G401 (cell line): ENCODE results near the gene HSPB1. TPM values are rescaled to one million over a fixed set of nuclear protein-coding genes. Genes with fewer than 3 reads are reported as not detected.
A peak's percentile ranks its signal among the peaks of the same experiment; 100 is the strongest.
"Not testable (repeated sequence)": the region's sequence is repeated elsewhere in the genome, so short reads cannot be mapped to it uniquely, and the experiment has no call there.

ENCODE experiments used
- DNase-seq: peaks from one replicate; pipeline ENCODE4 v3.0.0-alpha.2; 2015; ENCODE audit warnings: low spot score
- in situ Hi-C: cut with HindIII; loops from 2 replicates; pipeline ENCODE4 v1.10.0; 2016; ENCODE audit warnings: low sequenced_read_pairs, mixed read lengths
- total RNA-seq: library from RNA; depleted of rRNA; stranded (reverse); fragments of >200 nt; shearing (Covaris generic); gene quantifications from 2 replicates; pipeline ENCODE4 v1.2.3, GENCODE V29; 2014; rRNA removed

The HSPB1 gene
- total RNA-seq: 129 and 145 TPM in 2 replicates

DNA sequence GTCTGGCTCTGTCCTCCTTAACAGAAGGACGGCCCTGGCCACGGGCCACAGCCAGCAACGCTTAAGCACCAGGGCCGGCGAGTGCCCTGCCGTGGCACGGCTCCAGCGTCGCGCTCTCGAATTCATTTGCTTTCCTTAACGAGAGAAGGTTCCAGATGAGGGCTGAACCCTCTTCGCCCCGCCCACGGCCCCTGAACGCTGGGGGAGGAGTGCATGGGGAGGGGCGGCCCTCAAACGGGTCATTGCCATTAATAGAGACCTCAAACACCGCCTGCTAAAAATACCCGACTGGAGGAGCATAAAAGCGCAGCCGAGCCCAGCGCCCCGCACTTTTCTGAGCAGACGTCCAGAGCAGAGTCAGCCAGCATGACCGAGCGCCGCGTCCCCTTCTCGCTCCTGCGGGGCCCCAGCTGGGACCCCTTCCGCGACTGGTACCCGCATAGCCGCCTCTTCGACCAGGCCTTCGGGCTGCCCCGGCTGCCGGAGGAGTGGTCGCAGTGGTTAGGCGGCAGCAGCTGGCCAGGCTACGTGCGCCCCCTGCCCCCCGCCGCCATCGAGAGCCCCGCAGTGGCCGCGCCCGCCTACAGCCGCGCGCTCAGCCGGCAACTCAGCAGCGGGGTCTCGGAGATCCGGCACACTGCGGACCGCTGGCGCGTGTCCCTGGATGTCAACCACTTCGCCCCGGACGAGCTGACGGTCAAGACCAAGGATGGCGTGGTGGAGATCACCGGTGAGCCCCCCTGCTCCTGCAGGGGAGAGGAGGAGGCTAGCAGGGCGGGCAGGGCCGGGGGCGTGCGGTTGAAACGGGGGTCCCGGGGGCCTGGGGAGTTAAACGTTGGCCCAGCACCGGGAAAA, at the start of gene HSPB1:
HSPB1 (plus strand) TSS at position 327 of the 855 bp plus-strand sequence; CDS start at position 367, 40 bp downstream.
- in situ Hi-C loops: loop anchor here (10.0 kb wide), 1 partner anchor 98 kb away; the partner anchor contains the start of gene SRRM3
- DNase-seq: peak; percentile 96

DNA sequence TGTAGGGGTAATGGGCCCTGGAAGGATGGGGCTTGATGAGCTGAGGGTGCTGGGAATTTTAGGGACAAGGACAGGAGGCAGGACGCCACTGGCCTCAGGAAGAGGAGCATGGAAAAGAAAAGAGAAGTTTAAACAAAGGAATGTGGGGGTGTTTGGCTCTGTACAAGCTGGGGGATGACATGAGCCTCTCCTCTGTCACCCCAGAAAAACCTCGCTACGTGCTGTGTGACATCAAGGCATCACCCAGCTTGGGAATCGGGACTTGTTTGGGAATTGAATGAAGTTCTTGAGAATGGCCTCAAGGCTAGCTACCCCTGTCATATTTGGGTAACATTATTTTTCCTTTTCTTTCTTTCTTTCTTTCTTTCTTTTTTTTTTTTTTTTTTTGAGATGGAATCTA, 47.7 kb upstream of the HSPB1 start:
- in situ Hi-C loops: no loop called here
- DNase-seq: no peak

DNA sequence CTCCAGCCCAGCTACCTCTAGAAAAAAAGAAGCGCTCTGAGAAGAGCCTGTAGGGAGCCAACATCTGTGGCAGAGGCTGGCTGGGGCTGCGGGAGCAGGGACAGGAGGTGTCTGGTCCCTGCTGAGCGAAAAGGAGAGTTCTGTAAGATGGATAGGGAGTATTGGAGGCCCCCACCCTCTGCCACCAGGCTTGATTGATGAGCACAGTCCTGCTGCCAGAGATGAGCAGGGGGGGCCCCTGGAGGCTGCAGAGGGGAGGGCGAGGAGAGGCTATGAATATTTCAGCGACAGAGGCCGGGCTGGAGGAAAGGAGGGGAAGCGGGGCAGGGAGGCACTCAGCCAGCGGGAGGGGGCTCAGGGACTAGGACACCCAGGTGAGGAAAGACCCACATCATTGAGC, 44.5 kb upstream of the HSPB1 start:
- DNase-seq: no peak
- in situ Hi-C loops: no loop called here

DNA sequence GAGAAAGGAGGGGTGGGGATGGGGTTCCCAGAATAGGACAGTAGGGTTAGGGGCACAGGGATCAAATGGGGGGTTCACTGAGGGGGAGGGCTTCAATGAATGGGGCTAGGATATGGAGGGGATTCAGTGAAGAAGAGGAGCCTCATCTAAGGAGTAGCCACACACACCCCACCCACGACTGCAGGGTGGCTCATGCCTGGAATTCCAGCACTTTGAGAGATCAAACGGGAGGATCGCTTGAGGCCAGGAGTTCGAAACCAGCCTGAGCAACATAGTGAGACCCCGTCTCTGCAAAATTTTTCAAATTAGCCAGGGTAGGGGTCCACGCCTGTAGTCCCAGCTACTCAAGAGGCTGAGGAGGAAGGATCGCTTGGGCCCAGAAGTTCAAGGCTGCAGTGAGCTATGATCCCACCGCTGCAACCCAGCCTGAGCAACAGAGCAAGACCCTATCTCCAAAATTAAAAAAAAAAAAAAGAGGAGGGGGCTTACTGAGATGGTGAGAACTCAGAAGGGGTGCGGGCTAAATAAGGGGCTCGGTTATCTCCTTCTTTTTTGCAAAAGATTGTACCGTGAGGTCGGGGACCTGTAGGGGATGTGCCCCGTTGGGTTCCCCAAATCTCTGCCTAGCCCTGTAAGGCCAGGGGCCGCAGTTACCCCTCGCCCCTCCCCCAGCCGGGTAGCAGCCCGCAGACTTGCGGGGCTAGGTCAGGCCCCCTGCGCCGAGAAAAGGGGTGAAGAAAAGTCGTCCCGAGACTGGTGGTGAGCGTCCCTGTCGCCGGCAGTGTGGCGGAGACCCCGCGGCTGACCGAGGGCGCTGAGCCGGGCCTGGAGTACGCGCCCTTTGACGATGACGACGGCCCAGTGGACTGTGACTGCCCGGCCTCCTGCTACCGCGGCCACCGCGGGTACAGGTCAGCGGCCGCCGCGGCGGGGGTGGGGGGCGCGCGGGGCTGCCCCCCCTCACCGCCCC, 43.1 kb upstream of the HSPB1 start:
- in situ Hi-C loops: no loop called here
- no peak for DNase-seq

DNA sequence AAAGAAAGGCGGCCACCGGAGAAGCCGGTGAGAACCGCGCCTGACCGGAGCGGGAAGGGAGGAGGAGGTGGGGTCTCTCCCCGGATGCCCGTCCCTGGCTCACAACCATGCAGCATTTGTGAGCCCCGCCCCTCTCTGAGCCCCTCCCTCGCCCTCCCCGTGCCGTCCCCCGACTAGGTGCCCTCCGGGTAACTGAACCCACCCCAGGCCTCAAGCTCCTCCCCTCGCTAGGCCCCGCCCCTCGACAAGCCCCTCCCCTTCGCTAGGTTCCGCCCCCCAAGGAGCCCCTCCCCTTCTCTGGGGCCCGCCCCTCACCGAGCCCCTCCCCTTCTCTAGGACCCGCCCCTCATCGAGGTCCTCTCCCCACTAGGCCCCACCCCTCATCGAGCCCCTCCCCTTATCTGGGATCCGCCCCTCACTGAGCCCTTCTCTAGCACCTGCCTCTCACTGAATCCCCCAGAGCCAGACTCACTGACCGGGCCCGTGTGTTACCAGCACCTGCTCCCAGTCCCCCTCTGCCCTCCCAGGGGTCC, 42.2 kb upstream of the HSPB1 start:
- no peak for DNase-seq
- in situ Hi-C loops: no loop called here

DNA sequence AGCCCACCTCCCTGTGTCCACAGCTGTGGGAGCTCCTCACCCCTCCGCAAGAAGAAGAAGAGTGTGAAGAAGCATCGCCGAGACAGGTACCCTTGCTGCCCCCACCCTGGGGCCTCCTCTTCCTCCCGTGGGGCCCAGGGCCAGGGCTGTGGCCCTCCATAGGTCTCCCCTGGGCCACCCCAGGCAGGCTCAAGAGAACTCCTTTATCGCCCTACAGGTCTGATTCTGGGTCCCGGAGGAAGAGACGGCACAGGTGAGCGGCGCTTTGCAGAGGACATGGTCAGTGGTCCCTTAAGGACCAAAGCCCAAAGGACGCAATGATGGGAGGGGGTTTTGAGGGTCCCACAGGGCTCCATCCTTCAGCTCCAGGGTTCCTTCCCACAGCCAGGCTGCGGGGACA, 41.1 kb upstream of the HSPB1 start:
- in situ Hi-C loops: no loop called here
- no peak for DNase-seq

DNA sequence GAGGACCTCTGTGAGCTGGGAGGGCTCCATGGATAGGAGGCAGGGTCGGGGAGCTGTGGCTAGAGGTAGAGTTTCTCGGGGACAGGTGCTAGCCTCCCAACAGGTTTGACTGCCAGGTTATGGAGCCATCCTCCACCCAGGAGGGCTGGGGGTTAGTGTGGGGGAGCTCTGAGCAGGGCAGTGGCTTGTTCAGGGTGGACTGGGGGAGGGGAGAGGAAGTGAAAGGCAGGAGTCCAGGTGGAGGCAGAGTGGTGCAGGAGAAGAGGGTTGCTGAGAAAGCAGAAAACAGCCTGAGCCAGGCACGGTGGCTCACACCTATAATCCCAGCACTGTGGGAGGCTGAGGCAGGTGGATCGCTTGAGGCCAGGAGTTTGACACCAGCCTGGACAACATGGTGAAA, 40.5 kb upstream of the HSPB1 start:
- no peak for DNase-seq
- in situ Hi-C loops: no loop called here

DNA sequence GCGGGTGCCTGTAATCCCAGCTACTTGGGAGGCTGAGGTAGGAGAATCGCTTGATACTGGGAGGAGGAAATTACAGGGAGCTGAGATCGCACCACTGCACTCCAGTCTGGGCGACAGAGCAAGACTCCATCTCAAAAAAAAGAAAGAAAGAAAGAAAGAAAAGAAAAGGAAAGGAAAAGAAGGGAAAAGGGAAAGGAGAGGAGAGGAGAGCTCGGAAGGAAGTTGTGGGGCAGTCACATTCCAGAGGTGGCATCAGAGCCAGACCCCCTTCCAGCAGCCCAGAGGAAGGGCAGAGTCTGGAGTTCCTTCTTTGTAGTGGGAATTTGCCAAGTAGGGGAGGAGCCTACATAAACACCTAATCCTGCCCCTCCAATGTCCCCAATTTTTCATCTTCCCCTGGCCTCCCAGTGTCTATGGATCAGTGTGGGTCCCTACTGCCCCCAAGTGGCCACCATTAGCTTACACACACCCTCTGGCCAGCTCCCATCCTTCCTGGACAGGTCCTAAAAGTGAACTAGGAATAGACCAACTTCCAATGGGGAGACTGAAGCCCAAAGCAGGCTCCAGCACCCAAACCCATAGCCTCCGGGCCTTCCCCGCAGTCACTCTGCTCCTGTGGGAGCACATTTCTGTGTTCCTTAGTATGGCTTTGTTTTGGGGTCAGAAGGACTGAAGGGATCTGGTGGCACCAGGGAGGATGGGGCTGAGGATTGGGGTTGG, 39.6 kb upstream of the HSPB1 start:
- in situ Hi-C loops: no loop called here
- peak; percentile 92 for DNase-seq

DNA sequence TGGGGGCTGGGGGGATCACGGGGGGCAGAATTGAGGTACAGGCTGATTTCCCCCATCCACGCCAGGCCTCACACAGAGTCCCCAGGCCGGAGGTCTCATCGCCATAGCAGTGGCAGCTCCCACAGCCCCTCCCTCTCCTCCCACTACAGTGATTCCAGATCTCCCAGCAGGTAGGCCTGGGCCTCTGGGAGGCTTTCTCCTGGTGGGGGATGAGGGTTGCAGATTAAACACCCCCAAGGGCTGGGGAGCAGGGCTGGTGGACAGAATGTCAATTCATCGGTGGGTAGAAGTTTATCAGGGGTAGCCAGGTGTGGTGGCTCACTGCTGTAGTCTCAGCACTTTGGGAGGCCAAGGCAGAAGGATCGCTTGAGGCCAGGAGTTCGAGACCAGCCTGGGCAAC, 37.2 kb upstream of the HSPB1 start:
- in situ Hi-C loops: no loop called here
- DNase-seq: no peak

DNA sequence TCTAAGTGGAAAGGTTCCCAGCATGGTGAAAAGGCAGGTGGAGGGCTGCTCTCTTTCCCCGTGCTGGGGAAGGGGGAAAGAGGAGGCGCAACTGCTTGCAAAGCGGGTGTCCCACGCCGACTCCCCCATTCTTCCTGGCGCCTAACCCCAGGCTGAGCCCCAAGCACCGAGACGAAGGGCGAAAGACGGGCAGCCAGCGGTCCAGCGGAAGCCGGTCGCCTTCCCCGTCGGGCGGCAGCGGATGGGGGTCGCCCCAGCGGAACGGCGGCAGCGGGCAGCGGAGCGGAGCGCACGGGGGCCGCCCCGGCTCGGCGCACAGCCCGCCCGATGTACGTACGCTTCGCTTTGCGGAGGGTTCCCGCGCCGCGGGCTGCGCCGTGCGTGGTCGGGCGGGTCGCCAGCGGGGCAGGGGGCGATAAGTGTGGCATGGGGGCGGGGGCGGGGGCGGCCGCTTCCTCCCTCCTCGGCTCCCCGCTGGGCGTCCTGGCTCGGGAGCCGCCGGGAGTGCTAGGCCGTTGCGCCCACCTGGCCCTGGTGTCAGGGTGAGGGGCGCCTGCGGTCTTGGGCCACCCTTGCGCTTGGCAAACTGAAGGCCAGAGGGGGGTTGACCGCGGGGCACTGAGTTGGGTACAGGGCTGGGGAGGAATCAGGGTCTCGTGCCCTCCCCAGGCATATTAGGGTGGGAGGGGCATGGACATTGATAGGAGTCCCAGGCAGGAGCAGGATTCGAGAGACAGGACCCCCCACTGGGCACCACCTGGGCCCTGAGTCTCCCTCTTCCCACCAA, 35.2 kb upstream of the HSPB1 start:
- in situ Hi-C loops: no loop called here
- DNase-seq: no peak

DNA sequence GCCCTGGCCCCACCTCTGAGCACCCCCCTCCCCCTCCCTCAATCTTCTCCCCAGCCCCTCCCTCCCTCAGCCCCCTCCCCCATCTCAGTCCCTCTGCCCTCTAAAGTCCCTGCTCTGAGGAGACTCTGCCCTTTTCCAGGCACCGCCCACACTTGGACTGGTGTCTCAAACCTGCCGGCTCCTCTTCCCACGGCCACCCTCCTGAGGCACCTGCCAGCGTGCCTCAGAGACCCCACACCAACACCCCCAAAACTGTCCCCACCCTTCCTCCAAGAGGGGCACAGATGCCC, 34.6 kb upstream of the HSPB1 start:
- in situ Hi-C loops: no loop called here
- DNase-seq: no peak

DNA sequence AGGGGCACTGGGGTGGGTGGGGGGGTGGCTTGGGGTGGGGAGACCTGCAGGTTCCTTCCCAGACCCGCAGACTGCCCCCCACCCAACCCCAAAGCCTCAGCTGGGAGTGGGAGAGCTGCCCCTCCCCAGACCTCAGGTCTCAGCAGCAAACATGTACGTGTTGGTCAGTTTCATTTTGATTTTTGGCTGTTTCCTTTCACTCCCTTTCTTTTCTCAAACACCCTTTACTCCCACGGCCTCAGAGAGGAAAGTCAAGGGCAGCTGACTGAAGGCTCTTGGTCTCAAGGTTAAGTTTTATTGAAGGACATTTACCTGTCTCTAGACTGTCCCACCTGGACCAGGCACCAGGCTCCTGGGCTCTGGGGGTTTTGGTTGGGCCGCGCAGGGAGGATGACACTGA, 34.1 kb upstream of the HSPB1 start:
- in situ Hi-C loops: no loop called here
- no peak for DNase-seq

DNA sequence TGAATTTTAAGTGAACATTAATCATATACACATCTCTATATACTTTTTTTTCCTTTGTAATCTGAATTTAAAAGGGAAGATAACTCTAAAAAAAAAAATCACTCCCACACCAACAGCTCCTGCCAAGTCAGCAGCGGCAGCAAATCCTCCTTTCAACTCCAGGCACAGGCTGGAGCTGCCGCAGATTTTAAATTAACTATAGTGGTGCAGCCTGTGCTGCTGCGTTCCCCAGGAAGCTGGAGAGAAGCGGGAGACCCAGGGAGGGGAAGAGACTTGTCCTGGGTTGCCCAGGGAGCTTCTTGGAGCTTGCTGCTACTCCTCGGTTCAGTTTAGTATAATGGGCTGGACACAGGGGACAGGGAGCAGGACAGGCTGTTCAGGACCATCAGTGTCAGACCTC, 32.6 kb upstream of the HSPB1 start:
- no peak for DNase-seq
- in situ Hi-C loops: no loop called here

DNA sequence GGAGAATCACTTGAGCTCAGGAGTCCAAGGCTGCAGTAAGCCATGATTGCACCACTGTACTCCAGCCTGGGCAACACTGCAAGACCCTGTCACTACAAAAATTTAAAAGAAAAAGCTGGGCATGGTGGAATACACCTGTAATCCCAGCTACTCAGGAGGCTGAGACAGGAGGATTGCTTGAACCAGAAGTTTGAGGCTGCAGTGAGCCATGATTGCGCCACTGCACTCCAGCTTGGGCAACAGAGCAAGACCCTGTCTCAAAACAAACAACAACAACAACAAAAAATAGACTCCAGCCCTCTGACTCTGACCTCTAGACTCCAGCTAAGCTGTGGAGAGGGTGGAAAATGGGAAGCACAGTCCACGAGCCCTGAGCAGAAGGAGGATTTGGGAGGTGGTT, 31.1 kb upstream of the HSPB1 start:
- DNase-seq, in situ Hi-C loops: not testable (repeated sequence)

DNA sequence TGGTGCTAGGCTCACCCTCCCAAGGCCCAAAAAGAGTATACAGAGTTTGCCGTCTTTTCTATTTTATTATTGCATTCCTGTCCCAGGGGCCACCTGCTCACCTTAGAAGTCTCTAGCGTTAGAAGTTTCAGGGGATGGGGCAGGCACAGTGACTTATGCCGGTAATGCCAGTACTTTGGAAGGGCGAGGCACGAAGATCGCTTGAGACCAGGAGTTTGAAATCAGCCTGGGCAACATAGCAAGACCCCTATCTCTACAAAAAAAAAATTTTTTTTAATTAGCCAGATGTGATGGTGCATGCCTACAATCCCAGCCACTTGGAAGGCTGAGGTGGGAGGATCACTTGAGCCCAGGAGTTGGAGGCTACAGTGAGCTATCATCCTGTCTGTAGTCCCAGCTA, 30.3 kb upstream of the HSPB1 start:
- no peak for DNase-seq
- in situ Hi-C loops: no loop called here

DNA sequence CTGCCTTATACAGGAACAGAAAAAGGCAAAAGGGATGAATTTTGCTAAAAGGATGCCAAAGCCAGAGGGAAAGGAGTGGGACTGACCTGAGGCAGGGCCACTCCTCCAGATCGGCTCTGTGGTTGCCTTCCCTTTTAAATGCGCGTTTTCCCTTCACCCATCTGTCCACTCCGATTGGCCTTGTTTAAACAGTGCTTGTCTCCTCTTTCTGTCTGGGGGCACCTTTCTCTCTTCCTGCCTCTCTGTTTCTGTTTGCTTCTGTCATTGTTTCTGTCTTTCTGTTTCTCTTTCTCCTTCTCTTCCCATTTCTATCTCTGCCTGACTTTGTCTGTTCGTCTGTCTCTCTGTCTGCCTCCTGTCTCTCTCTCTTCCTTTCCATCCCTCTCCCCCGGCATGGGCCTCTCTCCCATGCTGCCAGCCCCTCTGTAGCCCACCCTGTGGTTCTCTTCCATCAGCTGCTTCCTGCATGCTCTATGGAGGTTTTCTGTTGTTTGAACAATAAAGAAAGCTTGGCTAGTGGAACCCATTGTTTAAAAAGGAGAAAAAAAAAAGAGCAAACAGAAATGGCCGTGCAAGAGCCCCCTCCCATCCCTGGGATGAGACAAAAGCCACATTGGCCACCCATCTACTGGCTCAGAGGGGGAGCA, 29.5 kb upstream of the HSPB1 start:
- in situ Hi-C loops: no loop called here
- DNase-seq: no peak

DNA sequence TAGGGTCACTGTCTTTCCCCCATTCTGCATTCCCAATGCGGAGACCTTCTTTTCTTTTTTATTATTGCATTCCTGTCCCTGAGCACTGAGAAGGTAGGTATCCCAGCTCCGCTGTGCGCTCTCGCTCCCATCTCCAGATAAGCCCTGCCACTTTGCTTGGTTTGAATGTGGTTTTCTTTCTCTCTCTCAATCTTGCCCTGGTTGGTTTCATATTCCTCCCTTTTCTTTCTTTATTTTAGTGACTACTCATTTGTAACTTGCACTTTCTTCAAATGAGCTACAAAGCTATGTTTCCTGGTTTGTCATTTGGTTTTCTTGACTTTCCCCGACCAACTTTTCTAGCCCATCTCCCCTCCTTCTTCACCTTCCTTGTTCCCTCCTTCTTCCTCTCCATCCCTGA, 29.0 kb upstream of the HSPB1 start:
- in situ Hi-C loops: no loop called here

DNA sequence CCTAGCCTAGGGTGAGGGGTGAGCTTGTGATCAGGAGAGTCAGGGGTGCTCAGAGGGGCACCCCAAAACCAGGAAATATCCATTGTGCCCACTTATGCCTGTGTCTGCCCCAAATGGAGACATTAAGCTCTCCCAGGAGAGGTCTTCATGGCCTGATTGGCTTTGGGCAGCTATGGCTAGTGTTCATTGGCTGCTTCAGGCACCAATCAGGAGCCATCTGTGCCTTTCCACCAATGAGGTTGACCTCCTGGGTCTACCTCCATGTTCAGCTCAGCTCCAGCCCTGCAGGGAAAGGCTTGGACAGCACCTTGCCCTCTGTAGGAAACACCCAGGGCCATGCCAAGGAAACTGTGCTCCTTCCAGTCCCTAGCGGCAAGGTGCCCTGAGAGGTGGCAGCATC, 23.9 kb upstream of the HSPB1 start:
- in situ Hi-C loops: no loop called here
- peak; percentile 46 for DNase-seq

More for the DNA sequence above, 29.0 kb upstream of the HSPB1 start:
- DNase-seq: no peak
